Stimulated activated CD4-positive, alpha-beta T cell treated with anti-CD3 and anti-CD28 coated beads, Interleukin-4, amount 100 ng/mL, for 48 hours (primary cell): ENCODE data around the gene KCNIP2.

ENCODE experiments used
- DNase-seq, 2 donors: peaks; one replicate each; pipeline ENCODE4 v3.0.0-alpha.2; 2020; ENCODE audit warnings: low read depth in 2 of 2

KCNIP2 gene

GRCh38 chr10:101843032-101844021 is at the start of gene KCNIP2:
Gene KCNIP2 (minus strand): TSS chr10:101843800. CDS start chr10:101843568, 232 bp downstream.
- peak; percentile 30 to 40 for DNase-seq

GRCh38 chr10:101892782-101893391 is 49.3 kb upstream of the KCNIP2 start:
- no peak for DNase-seq

DNA sequence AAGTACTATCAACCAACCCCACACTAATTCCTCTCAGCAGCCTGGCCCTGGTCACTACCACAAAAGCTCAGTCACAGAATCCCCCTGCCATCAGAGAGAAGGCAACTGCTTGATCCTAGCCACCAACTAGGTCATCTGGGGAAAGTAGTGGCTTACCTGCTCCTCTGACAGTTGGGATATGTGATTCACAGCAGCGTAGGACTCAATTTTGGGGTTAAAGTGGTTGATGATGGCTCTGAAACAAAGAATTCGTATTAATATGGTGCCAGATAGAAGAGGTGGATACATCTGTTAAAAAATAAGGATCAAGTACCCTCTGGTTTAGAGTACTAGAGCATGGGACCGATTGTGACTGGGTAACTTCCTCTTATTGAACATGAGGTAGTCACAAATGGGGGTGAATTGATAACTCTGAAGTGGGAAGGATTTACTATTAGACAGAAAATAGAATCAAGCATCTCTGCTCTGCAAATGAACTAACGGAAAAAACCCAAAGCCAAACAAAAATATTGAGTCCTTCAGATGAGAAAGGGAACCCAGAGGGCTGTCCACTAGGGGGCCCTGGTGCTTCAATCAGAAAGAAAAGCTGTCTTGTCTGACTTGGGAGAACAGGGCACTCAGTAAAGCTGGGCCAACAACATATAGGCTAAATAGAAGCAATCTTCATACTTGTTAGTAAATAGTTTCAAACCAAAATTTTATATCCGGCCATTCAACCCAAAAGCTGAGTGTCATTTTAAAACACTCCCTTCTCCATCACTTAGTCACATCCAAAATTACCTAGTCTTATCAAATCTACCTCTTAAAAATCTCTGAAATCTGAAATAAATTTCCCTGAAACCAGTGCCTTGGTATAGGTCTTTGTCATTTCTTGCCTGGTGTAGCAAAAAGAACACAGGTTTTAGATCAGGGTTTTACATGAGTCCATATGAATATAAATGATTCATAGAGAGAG is 45.9 kb upstream of the KCNIP2 start:
- DNase-seq, result peak; percentile 58 to 70

DNA sequence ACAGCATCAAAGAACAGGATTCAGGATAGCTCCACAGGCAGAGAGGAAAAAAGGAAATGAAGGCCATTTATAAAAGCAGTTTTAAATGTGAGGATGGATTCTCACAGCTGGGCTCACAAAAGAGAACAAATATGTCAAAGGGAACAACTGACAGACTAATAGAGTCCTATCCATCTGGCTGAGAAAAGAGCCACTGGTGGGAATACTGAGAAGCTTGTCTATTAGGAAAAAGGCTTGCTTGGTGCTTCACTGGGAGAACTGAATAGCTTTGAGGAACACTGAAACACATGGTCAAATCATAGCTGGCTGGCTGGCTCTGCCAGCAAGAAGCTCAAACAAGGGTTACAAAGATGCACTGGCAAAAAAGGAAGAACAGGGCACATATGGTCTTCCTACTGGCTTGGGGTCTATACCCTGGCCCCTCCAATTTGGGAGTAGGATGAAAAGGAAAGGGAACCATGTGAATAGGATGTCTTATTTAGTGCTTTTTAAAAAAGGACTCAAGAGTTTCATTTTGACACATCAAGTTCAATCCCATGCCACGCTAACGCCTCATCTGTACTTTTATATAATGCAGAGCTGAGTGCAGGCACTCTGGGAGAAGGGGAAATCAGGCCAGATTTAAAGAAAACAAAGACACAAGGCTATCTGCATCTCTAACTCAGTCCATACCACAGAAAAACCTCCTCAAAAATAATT is 44.8 kb upstream of the KCNIP2 start:
- DNase-seq, result no peak

DNA sequence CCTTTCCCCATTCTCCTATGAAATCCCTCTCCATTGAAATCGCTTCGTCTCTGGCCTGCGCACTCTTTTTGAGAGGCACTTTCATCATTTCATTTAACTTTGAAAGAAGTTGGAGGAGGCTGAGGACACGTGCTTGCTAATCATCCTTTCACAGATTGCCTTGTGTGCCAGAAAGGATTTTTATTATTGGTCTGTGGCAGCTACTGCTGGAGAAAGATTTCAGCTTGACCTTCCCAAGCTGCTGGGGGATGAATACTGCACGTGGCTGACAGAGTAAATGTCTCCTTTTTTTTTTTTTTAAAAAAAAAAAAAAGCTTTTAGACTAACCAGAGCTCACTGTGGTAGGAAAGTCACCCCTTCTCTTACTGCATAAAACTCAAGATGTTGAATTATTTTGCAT is 44.2 kb upstream of the KCNIP2 start:
- DNase-seq, result no peak

DNA sequence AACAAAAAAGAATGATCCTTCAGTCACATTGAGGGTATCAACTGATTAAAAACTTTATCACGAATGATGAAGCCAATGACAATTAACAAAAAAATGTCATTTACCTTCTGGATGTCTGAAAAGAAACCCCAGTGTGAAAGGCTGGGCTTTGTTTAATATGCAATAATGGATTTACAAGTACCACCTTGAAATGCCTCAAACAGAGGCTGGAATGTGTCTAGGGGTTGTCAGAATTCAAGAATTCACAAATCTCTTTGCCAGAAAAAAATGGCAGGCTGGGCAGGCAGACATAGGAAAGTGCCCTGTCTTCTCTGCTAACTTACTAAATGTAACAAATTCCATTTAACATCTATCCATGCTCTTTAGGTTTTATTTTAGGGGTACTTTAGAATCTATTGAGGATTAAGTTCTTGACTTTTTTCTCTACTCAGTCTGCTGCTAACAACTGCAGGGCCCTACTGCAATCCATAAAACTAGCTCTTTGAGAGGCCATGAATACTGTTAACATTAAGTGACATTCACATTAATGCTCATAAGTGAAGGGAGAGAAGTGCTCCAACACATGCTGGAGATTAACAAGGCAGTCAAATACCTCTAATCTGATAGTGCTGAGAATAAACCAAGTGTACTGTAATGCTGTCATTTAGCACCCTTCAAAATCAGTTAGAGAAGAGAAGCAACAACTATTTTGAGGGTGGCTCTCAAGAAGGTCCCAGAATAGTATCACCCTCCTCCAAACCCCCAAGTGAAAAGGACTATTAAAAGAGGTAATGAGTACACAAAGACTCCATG is 43.1 kb upstream of the KCNIP2 start:
- DNase-seq, result no peak

DNA sequence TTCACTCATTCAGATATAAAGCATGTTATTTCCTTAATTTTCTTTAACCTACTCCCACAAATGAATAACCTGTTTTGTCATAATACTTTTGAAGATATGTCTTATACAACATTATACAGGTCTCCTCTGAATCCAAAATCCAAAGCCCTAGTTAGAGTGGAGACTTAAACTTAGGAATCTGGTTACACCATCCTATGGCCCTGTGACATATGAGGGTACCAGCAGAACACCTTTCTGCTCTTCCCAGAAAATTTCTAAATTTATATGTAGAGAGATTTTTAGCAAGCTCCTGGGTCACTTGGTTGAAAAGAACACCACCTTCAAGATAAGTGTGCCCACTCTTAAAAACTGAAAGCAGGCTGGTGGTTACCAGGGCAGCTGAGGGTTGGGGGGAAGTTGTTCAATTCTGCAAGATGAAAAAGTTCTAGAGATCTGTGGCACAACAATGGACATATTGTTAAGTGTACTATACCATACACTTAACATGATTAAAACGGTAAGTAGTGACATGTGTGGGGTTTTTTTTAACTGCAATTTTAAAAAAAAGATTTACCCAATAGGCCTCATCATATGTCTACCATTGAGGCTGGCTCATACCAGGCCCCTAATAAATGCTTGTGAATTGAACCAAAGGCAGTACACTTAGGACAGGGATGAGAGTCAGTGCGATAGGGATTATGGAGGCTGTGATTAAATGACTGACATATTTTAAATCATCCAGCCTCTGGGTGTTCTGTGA is 37.6 kb upstream of the KCNIP2 start:
- no peak for DNase-seq

DNA sequence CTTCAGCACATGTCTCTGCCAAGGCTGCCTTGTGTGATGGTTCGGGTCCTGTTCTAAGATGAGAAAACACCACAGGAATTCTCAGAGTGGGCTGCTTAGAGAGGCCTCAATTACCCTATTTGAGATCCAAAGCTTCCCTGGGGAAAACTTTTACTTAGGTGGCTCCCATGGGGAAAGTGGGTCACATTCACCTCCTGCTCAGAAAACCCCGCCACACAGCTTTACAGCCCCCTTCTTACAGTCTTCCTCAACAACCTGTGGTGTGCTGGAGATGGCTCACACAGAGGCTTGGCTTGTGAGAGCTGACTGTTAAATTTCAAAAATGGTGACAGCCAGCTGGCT is 36.6 kb upstream of the KCNIP2 start:
- no peak for DNase-seq

DNA sequence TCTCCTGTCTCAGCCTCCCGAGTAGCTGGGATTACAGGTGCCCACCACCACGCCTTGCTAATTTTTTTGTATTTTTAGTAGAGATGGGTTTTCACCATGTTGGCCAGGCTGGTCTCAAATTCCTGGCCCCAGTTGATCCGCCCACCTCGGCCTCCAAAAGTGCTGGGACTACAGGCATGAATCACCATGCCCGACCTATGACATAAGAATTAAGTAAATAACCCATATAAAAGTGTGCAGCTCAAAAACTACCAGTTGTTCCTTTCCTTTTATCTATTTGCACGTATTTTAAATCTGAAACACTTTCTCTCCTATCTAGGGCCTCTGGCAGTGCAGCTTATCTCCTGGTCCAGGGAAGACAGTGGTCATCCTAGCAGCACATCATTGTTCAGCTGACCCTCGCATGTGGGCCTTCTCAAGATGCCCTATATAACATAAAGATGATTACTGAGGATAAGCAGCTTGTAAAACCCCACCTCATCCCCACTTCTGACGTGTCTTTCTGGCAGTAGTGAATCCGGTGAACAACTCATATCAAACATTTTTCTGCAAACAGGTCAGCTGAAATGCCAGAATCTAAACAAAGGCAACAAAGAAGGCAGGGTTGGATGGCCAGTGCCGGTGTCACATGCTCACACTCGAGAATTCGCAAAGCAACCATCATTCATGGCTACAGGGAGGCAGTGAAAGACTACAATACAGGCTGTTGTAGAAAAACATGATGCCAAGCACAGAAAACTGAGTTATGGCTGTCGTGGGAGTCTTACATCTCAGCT is 36.0 kb upstream of the KCNIP2 start:
- DNase-seq, result no peak

GRCh38 chr10:101878869-101879268 is 35.3 kb upstream of the KCNIP2 start:
- no peak for DNase-seq

DNA sequence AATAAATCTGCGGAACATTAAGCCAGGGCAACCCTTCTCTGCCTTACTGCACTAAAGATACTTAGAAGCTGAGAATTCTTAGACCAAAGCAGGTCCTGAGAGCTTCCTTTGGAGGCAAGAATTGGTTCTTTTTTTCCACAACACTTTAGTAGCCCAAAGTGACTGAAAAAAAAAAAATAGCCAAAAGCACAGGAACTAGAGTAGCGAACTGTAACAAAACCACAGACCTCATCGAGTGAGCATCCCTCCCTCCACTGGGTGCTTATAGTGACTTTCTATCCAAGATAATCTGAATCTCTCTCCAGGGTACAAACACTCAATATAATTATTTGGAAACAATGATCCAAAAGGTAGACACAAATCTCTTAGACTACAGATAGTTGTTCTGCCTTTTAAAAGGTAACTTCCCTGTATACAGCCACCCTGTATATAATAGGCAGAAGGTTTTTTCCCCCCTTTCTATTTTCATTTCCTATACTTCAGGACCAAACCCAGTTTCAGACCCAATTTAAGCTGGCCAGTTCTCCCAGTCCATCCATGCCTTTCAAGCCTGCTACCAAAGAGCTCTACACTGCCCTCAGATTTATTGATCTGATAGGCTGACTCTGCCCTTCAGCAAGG is 31.6 kb upstream of the KCNIP2 start:
- DNase-seq, result no peak

DNA sequence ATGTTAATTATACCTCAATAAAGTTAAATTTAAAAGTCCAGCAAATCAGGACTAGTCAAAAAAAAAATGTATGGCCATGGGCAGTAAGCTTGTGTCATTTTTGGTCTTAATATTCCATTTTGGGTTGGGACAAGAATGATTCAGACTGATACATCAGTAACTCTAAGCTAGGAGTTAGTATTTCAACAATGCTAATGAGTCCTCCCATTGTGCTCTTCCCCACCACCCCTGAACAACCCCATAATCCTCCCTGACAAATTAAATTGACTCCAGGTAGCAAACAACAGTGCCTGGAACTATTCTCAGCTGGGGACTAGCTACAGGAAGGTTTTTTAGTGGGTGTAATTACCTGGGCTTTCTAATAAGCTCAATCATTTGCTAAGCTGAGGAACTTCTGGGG is 30.7 kb upstream of the KCNIP2 start:
- no peak for DNase-seq

GRCh38 chr10:101867931-101868330 is 24.3 kb upstream of the KCNIP2 start:
- DNase-seq, result no peak

DNA sequence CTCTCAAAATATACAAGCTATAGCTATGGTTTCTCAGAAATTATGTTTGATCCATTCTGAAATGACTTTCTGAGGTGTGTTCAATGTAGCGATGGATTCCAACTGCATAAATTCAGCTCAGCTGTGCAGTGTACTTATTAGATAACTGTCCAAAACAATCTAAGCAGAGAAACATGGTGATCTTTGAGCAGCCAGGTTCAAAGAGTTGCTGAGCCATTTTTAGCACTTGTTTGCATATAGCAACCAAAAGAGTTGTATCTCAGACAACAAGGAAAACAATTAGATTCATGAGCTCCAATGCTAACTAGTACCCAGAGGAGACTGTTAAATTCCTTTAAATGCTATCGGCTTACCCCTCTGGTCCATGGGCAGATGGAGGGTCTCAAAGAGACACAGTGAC is 15.9 kb upstream of the KCNIP2 start:
- no peak for DNase-seq

GRCh38 chr10:101858723-101859500 is 15.3 kb upstream of the KCNIP2 start:
- DNase-seq, result no peak

GRCh38 chr10:101857802-101858476 is 14.3 kb upstream of the KCNIP2 start:
- DNase-seq, result no peak

GRCh38 chr10:101856626-101857025 is 13.0 kb upstream of the KCNIP2 start:
- DNase-seq, result no peak
